GM12892 (cell line): ENCODE results near the gene ITPKB.

Experiments used
- DNase-seq: peaks from one replicate; pipeline ENCODE4 v3.0.0; 2011; ENCODE audit not compliant: insufficient read length
- FAIRE-seq: peaks from 2 replicates; lab custom pipeline; 2011; peaks lifted over from hg19 to GRCh38; lab: Jason Lieb, UNC
- POLR2A ChIP-seq: IDR thresholded peaks from 2 replicates; pipeline ENCODE4 v1.6.1; 2011; ENCODE audit warnings: low read depth, low read length, control low read depth
- POLR2AphosphoS5 ChIP-seq: IDR thresholded peaks from 2 replicates; pipeline ENCODE4 v1.6.1; 2011; ENCODE audit warnings: low read depth, low read length, control low read depth
- TAF1 ChIP-seq: IDR thresholded peaks from 2 replicates; pipeline ENCODE4 v1.6.1; 2011; ENCODE audit warnings: low read depth, mild to moderate bottlenecking, control low read depth, low read length, borderline replicate concordance

Gene ITPKB

GRCh38 chr1:226708342-226708780, 30.7 kb downstream of the ITPKB start:
- DNase-seq (no peak), FAIRE-seq (no peak)
- TF ChIP-seq TAF1, result no peak
- no peak for TF ChIP-seq POLR2AphosphoS5
- no peak for TF ChIP-seq POLR2A

- DNase-seq, result no peak
- TF ChIP-seq TAF1 (no peak), POLR2AphosphoS5 (no peak), POLR2A (no peak)
- FAIRE-seq, result no peak
These were observed 32.4 kb downstream of the ITPKB start for GRCh38 chr1:226706684-226707083.

DNA sequence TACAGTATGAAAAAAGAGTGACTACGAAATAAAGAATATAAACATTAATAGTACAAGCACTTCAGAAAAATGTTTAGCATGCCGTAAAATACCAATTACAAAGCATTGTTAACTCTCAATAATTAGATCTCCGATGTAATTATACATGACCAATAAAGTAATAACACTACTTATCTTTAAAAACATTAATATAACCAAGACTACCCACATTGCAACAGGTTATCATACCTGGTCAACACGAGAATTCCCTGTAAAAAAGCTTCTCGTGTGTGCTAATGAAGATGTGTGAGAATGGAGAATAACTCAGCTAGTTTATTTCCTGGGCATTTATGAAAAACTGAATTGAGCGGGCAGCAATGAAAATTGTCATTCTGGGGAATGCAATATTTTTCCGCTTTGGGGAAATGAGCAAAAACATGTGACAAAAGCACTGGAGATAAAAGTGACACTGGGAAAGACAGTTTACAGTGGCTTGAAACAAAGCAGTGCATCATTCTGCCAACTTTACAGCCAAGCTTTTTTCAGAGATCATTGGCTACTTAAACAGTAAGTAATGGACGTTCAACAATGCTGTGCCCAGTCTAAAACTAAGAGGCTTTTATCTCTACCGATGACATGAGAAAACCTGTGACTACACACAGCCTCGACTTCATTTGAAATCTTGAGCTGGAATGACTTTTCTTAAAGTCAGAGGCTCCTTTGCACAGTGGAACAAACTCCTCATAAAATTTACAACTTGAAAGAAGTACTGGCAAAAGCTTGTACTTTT, 34.7 kb downstream of the ITPKB start:
- no peak for FAIRE-seq
- no peak for DNase-seq
- TF ChIP-seq POLR2A, result no peak
- TF ChIP-seq POLR2AphosphoS5, result no peak
- TF ChIP-seq TAF1, result no peak

GRCh38 chr1:226702957-226703831, 35.9 kb downstream of the ITPKB start:
- TF ChIP-seq POLR2AphosphoS5 (peak; percentile 82), POLR2A (peak; percentile 93), TAF1 (peak; percentile 59; the same call in 1 of the 2 replicates)
- DNase-seq (peak; percentile 88), FAIRE-seq (peak; percentile 87)

DNA sequence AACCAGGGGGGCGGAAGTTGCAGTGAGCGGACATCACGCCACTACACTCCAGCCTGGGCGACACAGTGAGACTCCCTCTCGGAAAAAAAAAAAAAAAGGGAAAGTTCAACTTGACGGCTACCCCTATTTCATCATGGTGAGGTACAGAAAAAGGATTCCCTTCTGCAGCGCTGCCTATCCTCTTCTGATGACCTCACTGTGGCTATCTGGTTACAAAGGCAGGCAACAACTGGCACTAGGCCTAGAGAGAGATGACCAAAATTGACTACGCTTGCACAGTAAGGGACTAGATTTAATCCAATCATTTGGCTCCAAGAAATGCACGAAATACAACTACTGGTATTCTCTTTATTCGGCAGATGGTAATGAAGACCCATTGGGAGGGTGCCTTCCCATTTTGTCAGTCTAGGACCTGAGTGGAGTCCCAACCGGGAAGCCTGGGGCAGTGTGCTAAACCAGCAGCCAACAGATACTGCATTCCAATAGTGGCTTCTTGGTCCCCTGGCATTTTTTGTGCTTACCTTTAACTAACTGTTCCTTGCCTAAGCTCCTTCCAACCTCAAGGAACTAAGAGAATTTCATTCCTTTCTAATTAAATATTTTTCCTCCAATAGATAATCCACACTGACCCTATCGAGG, 36.6 kb downstream of the ITPKB start:
- DNase-seq, result no peak
- FAIRE-seq, result peak; percentile 38

GRCh38 chr1:226700861-226701260, 38.2 kb downstream of the ITPKB start:
- DNase-seq (no peak), FAIRE-seq (no peak)
- TF ChIP-seq POLR2A (no peak), POLR2AphosphoS5 (no peak), TAF1 (no peak)

More for the DNA sequence above, 36.6 kb downstream of the ITPKB start:
- TF ChIP-seq POLR2A, result no peak
- no peak for TF ChIP-seq TAF1
- TF ChIP-seq POLR2AphosphoS5, result no peak

DNA sequence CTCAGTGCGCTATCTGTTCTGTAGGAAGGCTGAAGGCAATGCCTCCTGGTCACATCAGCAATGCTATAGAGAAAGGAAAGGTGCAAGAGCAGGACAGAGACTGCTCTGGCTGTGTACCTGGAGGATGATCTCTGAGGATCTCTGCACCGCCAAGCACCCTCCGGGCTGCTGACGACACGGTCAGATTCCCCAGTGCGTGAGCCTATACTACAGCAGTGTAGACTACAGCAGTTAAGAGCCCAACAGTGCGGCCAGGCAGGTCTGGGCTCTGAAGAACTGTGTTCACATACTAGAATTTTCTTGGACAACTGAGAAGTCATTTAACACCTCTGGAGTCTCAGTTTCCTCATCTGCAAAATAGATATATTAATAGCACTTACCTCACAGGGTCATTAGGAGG, 39.9 kb downstream of the ITPKB start:
- no peak for DNase-seq
- TF ChIP-seq TAF1 (no peak), POLR2AphosphoS5 (no peak), POLR2A (no peak)
- FAIRE-seq, result no peak

DNA sequence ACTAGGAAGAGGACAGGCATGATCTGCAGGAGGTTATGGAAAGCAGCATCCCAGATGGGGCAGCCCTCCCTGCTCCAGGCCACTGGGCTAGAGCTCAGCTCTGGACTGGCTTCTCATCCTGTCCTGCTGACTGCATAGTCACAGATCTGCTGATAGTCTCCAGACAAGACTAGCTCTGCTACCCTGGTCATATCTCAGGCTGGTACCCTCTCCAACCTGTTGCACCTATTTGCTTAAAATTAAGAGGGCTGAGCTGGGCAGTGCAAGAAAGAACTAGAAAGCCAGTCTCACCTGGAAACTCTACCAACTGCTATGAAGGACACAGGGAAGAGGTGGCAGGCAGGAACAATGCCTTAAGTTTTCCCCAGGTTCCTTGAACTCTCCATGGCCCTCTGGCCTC, 40.4 kb downstream of the ITPKB start:
- DNase-seq (no peak), FAIRE-seq (no peak)
- TF ChIP-seq TAF1 (no peak), POLR2AphosphoS5 (no peak), POLR2A (no peak)

DNA sequence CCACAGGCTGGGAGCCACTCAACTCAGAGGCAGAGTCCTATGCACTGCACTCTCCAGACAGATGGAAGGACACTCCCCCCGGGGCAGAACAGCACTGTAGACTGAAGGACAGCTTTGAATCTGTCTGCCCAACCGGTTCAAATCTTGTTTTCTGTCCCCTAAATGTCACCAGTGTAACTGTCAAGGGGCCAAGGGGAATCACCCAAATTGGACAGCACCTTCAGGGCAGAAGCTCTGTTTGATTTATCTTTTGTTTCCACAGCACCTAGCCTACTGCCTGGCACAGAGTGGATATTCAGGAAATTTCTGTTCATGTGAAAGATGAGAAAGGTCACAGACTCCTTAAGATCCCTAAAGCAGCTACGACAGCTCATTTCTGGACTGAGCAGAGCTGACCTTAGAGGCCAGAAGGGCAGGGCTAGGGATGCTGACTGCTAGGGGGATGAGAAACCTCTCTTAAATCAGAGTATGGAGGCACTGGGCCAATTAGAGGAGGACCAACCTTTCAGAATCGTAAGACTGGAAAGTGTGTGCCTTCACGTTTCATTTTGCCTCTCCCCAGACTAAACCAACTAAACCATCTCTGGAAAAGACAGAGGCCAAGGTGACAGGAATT, 41.0 kb downstream of the ITPKB start:
- DNase-seq (no peak), FAIRE-seq (peak; percentile 67)
- TF ChIP-seq POLR2A (no peak), POLR2AphosphoS5 (no peak), TAF1 (no peak)

DNA sequence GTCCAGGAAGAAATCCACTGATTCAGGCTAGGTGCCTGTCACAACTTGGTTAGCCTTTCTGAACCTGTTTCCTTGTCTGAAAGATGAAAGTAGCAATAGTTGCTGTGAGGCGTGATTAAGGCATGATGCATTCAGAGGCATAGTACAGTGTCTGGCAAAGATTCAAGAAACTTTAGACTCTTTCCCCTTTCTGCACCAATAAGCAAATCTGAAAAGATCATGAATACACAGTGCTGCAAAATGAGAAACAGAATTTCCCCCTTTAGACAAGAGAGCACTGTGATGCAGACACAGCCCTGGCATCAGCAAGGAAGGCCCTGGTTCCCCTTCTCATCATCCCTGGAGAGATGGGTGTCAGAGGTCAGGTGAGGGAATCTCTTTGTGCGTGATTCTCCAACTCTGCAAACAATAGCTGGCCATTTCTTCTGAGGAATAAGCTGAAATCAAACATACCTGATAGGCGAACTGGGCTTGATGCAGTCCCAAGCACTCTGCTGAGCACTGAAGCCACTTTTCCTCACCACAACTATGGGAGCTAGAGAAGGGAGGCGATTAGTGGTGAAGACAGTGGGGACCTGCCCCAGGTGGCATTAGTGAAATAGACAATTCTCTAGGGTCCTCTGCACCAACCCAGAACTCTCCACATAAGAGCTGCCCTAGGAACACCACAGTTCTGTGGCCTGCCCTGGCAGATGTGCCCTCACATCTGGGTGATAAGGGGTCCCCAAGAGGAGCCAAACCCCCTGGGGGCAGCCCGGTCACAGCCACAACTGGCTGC, 41.7 kb downstream of the ITPKB start:
- TF ChIP-seq POLR2AphosphoS5 (no peak), TAF1 (no peak), POLR2A (no peak)
- FAIRE-seq (peak; percentile 87), DNase-seq (no peak)

- TF ChIP-seq POLR2A (no peak), POLR2AphosphoS5 (no peak), TAF1 (no peak)
- DNase-seq (no peak), FAIRE-seq (no peak)
These were observed 42.5 kb downstream of the ITPKB start for GRCh38 chr1:226696547-226696946.
